Fibroblast of lung (primary cell): Measurements from ENCODE around the gene AFMID. TPM values are rescaled to one million over a fixed set of nuclear protein-coding genes. Genes with fewer than 3 reads are reported as not detected.
"Not testable (repeated sequence)": the region's sequence is repeated elsewhere in the genome, so short reads cannot be mapped to it uniquely, and the experiment has no call there.

Experiments used
- DNase-seq, 2 donors: peaks; one replicate each; pipeline versions ENCODE4 v3.0.0 to v3.0.0-alpha.2; 2010; ENCODE audit warnings: low read depth in 2 of 2
- H2AFZ ChIP-seq: 2 replicates; pipeline ENCODE4 v1.5.1; 2012; ENCODE audit warnings: low read length, control low read depth, inconsistent platforms
- H3K27ac ChIP-seq: 2 replicates; pipeline ENCODE4 v1.5.1; 2011; ENCODE audit warnings: low read length, control low read depth; ENCODE audit not compliant: insufficient read depth
- H3K27me3 ChIP-seq: 2 replicates; pipeline ENCODE4 v1.5.1; 2011; ENCODE audit warnings: mild to moderate bottlenecking, low read length; ENCODE audit not compliant: control insufficient read depth, insufficient read depth
- H3K36me3 ChIP-seq: 2 replicates; pipeline ENCODE4 v1.5.1; 2011; ENCODE audit warnings: low read length; ENCODE audit not compliant: control insufficient read depth, insufficient read depth
- H3K4me1 ChIP-seq: 2 replicates; pipeline ENCODE4 v1.5.1; 2011; ENCODE audit warnings: low read length; ENCODE audit not compliant: control insufficient read depth, insufficient read depth; ENCODE audit errors: extremely low read depth
- H3K4me2 ChIP-seq: 2 replicates; pipeline ENCODE4 v1.5.1; 2011; ENCODE audit warnings: low read length, control low read depth; ENCODE audit not compliant: insufficient read depth; ENCODE audit errors: extremely low read depth
- H3K4me3 ChIP-seq, 4 experiments: fragments of 200-600 bp in 1 of 4; sonication (generic) in 1 of 4; replicated peaks in 1 of 4; 2 replicates each; pipeline ENCODE4 v1.5.1; 2011 to 2016; ENCODE audit warnings: low read length in 4 of 4, low read depth in 3 of 4, mild to moderate bottlenecking in 3 of 4, control low read depth in 2 of 4, inconsistent platforms in 1 of 4, mixed read lengths in 1 of 4; ENCODE audit not compliant: insufficient read depth in 1 of 4; ENCODE audit errors: control extremely low read depth in 1 of 4
- H3K79me2 ChIP-seq: 2 replicates; pipeline ENCODE4 v1.5.1; 2012; ENCODE audit warnings: mild to moderate bottlenecking, low read length, inconsistent platforms; ENCODE audit not compliant: control insufficient read depth, insufficient read depth
- H3K9ac ChIP-seq: 2 replicates; pipeline ENCODE4 v1.5.1; 2011; ENCODE audit warnings: mild to moderate bottlenecking, low read length, control low read depth; ENCODE audit not compliant: insufficient read depth
- H3K9me3 ChIP-seq: 2 replicates; pipeline ENCODE4 v1.5.1; 2012; ENCODE audit warnings: low read depth, low read length; ENCODE audit not compliant: control insufficient read depth, insufficient read depth
- H4K20me1 ChIP-seq: 2 replicates; pipeline ENCODE4 v1.5.1; 2011; ENCODE audit warnings: low read length; ENCODE audit not compliant: control insufficient read depth, insufficient read depth; ENCODE audit errors: extremely low read depth
- EZH2 ChIP-seq: IDR thresholded peaks from 2 replicates; pipeline ENCODE4 v1.5.1; 2012; ENCODE audit warnings: low read length, control low read depth, mild to moderate bottlenecking; ENCODE audit errors: missing control alignments
- polyA plus RNA-seq, 2 donors: library from polyadenylated mRNA; depleted of rRNA in 1 of 2; stranded (reverse) in 1 of 2; unstranded in 1 of 2; fragments of >200 nt; gene quantifications; 2 replicates each; pipeline ENCODE4 v1.2.1, GENCODE V29; 2011 to 2012; ENCODE audit warnings: missing spikeins in 1 of 2
- total RNA-seq: library from RNA; depleted of rRNA; stranded (reverse); fragments of >200 nt; gene quantifications from 2 replicates; pipeline ENCODE4 v1.2.1, GENCODE V29; 2014
- TF ChIP-seq, protein P1 (sequence below), 2 donors: IDR thresholded peaks in 1 of 2; conservative IDR thresholded peaks in 1 of 2; 1 replicate in 1 of 2; 2 replicates in 1 of 2; pipeline ENCODE4 v1.5.1; 2011 to 2012; ENCODE audit warnings: low read length in 2 of 2, control low read depth in 1 of 2, inconsistent platforms in 1 of 2, low read depth in 1 of 2, mild to moderate bottlenecking in 1 of 2

The AFMID gene
- total and polyA plus RNA-seq, 2 donors (not counting 1 experiment from before 2014, with no cell fraction given) = 28.1 to 29.2 TPM

DNA sequence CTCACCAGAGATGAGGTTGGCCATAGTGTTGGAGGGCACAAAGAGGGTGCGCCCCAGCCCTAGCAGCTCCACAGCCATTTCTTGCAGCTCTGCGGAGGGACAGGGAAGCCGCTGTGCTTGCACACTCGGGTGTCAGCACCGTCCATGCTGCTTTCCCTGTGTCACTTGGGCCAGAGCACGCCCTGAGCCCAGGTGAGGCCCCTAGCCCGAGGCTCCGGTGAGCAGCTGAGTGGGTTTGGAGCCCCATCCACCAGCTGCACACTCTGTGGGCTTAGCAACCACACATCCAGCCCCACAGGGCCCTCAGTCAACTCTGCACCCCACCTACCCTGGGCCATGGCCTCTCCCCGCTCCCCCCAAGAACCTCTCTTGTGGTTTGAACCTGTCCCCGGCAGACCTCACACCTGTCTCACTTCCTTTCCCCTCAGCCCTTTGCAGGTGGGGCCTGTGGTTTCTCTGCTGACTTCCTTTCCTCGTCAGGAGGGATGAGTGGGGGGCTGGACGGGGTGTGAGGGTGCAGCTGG is 65.0 kb downstream of the AFMID start:
- H2AFZ ChIP-seq = no peak overlapping the region
- no peak overlapping the region for H3K9ac ChIP-seq
- TF ChIP-seq, protein P1, sequence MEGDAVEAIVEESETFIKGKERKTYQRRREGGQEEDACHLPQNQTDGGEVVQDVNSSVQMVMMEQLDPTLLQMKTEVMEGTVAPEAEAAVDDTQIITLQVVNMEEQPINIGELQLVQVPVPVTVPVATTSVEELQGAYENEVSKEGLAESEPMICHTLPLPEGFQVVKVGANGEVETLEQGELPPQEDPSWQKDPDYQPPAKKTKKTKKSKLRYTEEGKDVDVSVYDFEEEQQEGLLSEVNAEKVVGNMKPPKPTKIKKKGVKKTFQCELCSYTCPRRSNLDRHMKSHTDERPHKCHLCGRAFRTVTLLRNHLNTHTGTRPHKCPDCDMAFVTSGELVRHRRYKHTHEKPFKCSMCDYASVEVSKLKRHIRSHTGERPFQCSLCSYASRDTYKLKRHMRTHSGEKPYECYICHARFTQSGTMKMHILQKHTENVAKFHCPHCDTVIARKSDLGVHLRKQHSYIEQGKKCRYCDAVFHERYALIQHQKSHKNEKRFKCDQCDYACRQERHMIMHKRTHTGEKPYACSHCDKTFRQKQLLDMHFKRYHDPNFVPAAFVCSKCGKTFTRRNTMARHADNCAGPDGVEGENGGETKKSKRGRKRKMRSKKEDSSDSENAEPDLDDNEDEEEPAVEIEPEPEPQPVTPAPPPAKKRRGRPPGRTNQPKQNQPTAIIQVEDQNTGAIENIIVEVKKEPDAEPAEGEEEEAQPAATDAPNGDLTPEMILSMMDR (conservative IDR thresholded peaks at IDR 0.05 in 1 of 2, IDR thresholded peaks at IDR 0.05 in 1 of 2; ENCODE audit: low read depth in 1 of 2, low read length in 2 of 2) = no peak
- H4K20me1 ChIP-seq = no peaks in the 10 kb centered on the region
- H3K27me3 ChIP-seq = peaks cover 4% of the 10 kb centered on the region
- no peaks in the 10 kb centered on the region for H3K79me2 ChIP-seq
- no peak overlapping the region for H3K4me2 ChIP-seq
- no peak overlapping the region for H3K4me3 ChIP-seq
- H3K27ac ChIP-seq = no peak overlapping the region
- H3K36me3 ChIP-seq = no peaks in the 10 kb centered on the region
- no peak for DNase-seq
- no peaks in the 10 kb centered on the region for H3K9me3 ChIP-seq
- H3K4me1 ChIP-seq = peaks cover 4% of the 10 kb centered on the region

DNA sequence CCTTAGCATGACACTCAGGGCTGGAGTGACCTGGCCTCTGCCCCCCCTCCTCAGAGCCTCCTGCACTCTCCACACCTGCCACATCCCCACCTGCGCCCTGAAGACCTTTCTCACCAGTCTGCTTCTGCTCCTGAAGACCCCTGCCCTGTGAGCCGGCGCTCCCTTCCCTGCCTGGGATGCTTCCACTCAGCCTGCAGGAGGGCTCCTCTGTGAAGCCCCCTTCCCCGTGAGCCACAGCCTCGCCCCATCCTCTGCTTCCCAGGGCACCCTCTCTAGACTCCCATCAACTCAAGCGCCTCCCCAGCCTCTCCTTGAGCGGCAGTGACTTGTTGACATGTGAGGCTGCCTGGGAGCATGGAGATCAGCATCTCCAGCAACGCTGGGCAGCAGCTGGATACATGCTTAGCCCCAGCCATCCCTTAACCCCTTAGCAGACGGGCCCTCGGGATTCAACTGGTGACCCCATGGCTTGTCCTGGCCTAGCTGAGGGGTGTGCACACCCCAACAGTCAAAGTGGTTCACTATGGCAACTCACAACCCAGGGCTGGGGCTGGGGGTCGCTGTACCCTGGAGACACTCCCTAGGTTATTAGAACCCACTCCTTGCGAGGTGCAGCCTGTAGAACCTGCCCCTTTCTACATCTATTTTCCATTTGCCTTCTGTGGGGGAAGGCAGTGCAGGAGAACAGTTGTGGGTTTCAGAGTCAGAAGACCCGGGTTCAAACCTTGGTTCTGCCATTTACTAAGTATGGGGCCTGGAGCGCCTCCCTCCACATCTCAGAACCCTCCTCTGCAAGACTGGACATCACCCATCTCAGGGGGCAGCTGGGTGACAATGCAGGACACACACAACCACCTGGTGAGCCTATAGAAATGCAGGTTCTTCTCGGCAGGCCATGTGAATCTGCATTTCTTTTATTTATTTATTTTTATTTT is 65.8 kb downstream of the AFMID start:
- Histone ChIP-seq H3K4me2 (no peak overlapping the region), H3K4me1 (peaks cover 4% of the 10 kb centered on the region), H3K9me3 (no peaks in the 10 kb centered on the region), H3K36me3 (no peaks in the 10 kb centered on the region), H3K79me2 (no peaks in the 10 kb centered on the region), H3K4me3 (no peak overlapping the region), H3K9ac (no peak overlapping the region), H4K20me1 (no peaks in the 10 kb centered on the region), H3K27ac (no peak overlapping the region), H2AFZ (no peak overlapping the region), H3K27me3 (peaks cover 4% of the 10 kb centered on the region)
- DNase-seq = no peak
- TF ChIP-seq EZH2 = no peak
- TF ChIP-seq, protein P1 (conservative IDR thresholded peaks at IDR 0.05 in 1 of 2, IDR thresholded peaks at IDR 0.05 in 1 of 2; ENCODE audit: low read depth in 1 of 2, low read length in 2 of 2) = no peak

DNA sequence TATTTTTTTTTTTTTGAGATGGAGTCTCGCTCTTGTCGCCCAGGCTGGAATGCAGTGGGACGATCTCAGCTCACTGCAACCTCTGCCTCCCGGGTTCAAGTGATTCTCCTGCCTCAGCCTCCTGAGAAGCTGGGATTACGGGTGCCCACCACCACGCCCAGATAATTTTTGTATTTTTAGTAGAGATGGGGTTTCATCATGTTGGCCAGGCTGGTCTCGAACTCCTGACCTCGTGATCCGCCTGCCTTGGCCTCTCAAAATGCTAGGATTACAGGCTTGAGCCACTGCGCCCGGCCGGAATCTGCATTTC is 66.4 kb downstream of the AFMID start:
- H3K9ac ChIP-seq, H3K9me3 ChIP-seq, H3K27ac ChIP-seq, H3K79me2 ChIP-seq, H3K36me3 ChIP-seq, H3K27me3 ChIP-seq, H3K4me1 ChIP-seq, DNase-seq, H4K20me1 ChIP-seq, H2AFZ ChIP-seq: not testable (repeated sequence)
- Histone ChIP-seq H3K4me3 (peak overlapping the region in 3 of 4 experiments; percentile 58 to 87 (median 58)), H3K4me2 (peak overlapping the region; percentile 39)
